Endothelial cell of umbilical vein (primary cell): ENCODE data around the gene EEF1G. TPM values are rescaled to one million over a fixed set of nuclear protein-coding genes. Genes with fewer than 3 reads are reported as not detected.

ENCODE experiments used
- BruUV-seq: library from RNA; stranded (reverse); fragments of 400-500 nt; replicated peaks from 2 replicates; lab custom pipeline; 2021; lab: Mats Ljungman, UMichigan
- CTCF ChIA-PET: fragments of 300-600, 350-600 bp; sonication (Branson Sonifier 250); formaldehyde crosslinking; loops from one replicate; lab custom pipeline; 2021; ENCODE audit warnings: antibody characterized with exemption, inconsistent platforms; lab: Charles Lee
- POLR2A ChIA-PET: fragments of 300-600, 350-600 bp; sonication (Branson Sonifier 250); formaldehyde crosslinking; loops from one replicate; lab custom pipeline; 2021; ENCODE audit warnings: antibody characterized with exemption, inconsistent platforms; lab: Charles Lee
- DNase-seq: peaks from one replicate; pipeline ENCODE4 v3.0.0-alpha.2; 2011; ENCODE audit warnings: low read depth, low spot score
- FAIRE-seq: peaks from 2 replicates; lab custom pipeline; 2011; peaks lifted over from hg19 to GRCh38; lab: Jason Lieb, UNC
- H2AFZ ChIP-seq: 2 replicates; pipeline ENCODE4 v1.6.0; 2012; ENCODE audit warnings: low read depth, low read length, control low read depth, inconsistent platforms
- H3K27ac ChIP-seq: 2 replicates; pipeline ENCODE4 v1.5.1; 2011; ENCODE audit warnings: low read depth, mild to moderate bottlenecking, control low read depth, low read length, moderate library complexity; ENCODE audit not compliant: insufficient read depth
- H3K27me3 ChIP-seq, 2 experiments: 2 replicates each; pipeline versions ENCODE4 v1.6.0 to v1.6.1; 2011; ENCODE audit warnings: low read length in 2 of 2, mixed read lengths in 1 of 2; ENCODE audit not compliant: control insufficient read depth in 2 of 2, insufficient read depth in 2 of 2
- H3K36me3 ChIP-seq, 2 experiments: 2 replicates in 1 of 2; 3 replicates in 1 of 2; pipeline ENCODE4 v1.5.1; 2011; ENCODE audit warnings: low read length in 2 of 2, mild to moderate bottlenecking in 1 of 2, moderate library complexity in 1 of 2; ENCODE audit not compliant: control insufficient read depth in 2 of 2, insufficient read depth in 2 of 2; ENCODE audit errors: extremely low read depth in 1 of 2
- H3K4me1 ChIP-seq: 3 replicates; pipeline ENCODE4 v1.5.1; 2011; ENCODE audit warnings: mild to moderate bottlenecking, low read length; ENCODE audit not compliant: control insufficient read depth, insufficient read depth; ENCODE audit errors: extremely low read depth
- H3K4me2 ChIP-seq: 2 replicates; pipeline ENCODE4 v1.6.1; 2011; ENCODE audit warnings: low read length, control low read depth, mixed read lengths; ENCODE audit not compliant: insufficient read depth
- H3K4me3 ChIP-seq, 3 experiments: fragments of 200-600 bp in 1 of 3; sonication (generic), shearing (Covaris generic) in 1 of 3; replicated peaks in 1 of 3; 2 replicates each; pipeline ENCODE4 v1.5.1; 2011 to 2016; ENCODE audit warnings: control low read depth in 3 of 3, low read length in 3 of 3, mild to moderate bottlenecking in 2 of 3, inconsistent platforms in 1 of 3, low read depth in 1 of 3, moderate library complexity in 1 of 3; ENCODE audit not compliant: insufficient read depth in 1 of 3
- H3K79me2 ChIP-seq: 2 replicates; pipeline ENCODE4 v1.6.0; 2012; ENCODE audit warnings: low read length, inconsistent platforms; ENCODE audit not compliant: control insufficient read depth, insufficient read depth
- H3K9ac ChIP-seq: replicated peaks from 2 replicates; pipeline ENCODE3; 2011; ENCODE audit warnings: low read length, control low read depth; ENCODE audit not compliant: insufficient read depth; ENCODE audit errors: extremely low read depth
- H3K9me1 ChIP-seq: replicated peaks from 3 replicates; pipeline ENCODE4 v1.6.0; 2011; ENCODE audit warnings: mild to moderate bottlenecking, low read length; ENCODE audit not compliant: control insufficient read depth, insufficient read depth; ENCODE audit errors: extremely low read depth
- H3K9me3 ChIP-seq: replicated peaks from 2 replicates; pipeline ENCODE4 v1.5.1; 2012; ENCODE audit warnings: low read length, inconsistent platforms; ENCODE audit not compliant: control insufficient read depth, insufficient read depth
- H4K20me1 ChIP-seq: replicated peaks from 2 replicates; pipeline ENCODE3; 2011; ENCODE audit warnings: mild to moderate bottlenecking, low read length; ENCODE audit not compliant: control insufficient read depth, insufficient read depth; ENCODE audit errors: extremely low read depth
- EZH2 ChIP-seq: IDR thresholded peaks from 2 replicates; pipeline ENCODE4 v1.6.1; 2012; ENCODE audit warnings: borderline replicate concordance, low read depth, mild to moderate bottlenecking, moderate library complexity, low read length, inconsistent platforms; ENCODE audit not compliant: severe bottlenecking
- FOS ChIP-seq: IDR thresholded peaks from 2 replicates; pipeline ENCODE4 v1.6.1; 2011; ENCODE audit warnings: mild to moderate bottlenecking, low read length, moderate library complexity, borderline replicate concordance; ENCODE audit not compliant: insufficient read depth
- GATA2 ChIP-seq: IDR thresholded peaks from 2 replicates; pipeline ENCODE4 v1.7.0; 2011; ENCODE audit warnings: low read depth, mild to moderate bottlenecking, moderate library complexity, mixed read lengths, low read length; ENCODE audit not compliant: insufficient read length, insufficient read depth
- JUN ChIP-seq: IDR thresholded peaks from 2 replicates; pipeline ENCODE4 v1.6.1; 2011; ENCODE audit warnings: borderline replicate concordance, low read depth; ENCODE audit not compliant: insufficient read length, insufficient read depth
- MYC ChIP-seq: IDR thresholded peaks from one replicate; pipeline ENCODE4 v1.6.1; 2011; ENCODE audit warnings: mild to moderate bottlenecking, low read depth, low read length
- POLR2A ChIP-seq: IDR thresholded peaks from 2 replicates; pipeline ENCODE4 v1.6.1; 2012; ENCODE audit warnings: low read depth, mild to moderate bottlenecking, control low read depth, low read length
- POLR2AphosphoS5 ChIP-seq: IDR thresholded peaks from 2 replicates; pipeline ENCODE4 v1.6.1; 2012; ENCODE audit warnings: low read depth, mild to moderate bottlenecking, control low read depth, low read length, moderate library complexity; ENCODE audit not compliant: insufficient read depth
- dilution Hi-C: fragments of 300-500 bp; cut with MboI; formaldehyde crosslinking; loops from one replicate; pipeline ENCODE4 v1.15.0; 2019; ENCODE audit warnings: low sequenced_read_pairs; ENCODE audit not compliant: extremely low pct_ligation_motif_present
- intact Hi-C: fragments of 100-400 bp; cut with micrococcal nuclease; formaldehyde crosslinking; loops from one replicate; pipeline ENCODE4 v1.10.0; 2022
- polyA plus RNA-seq, 4 experiments: library from polyadenylated mRNA; depleted of rRNA in 3 of 4; stranded (reverse) in 3 of 4; unstranded in 1 of 4; fragments of >200 nt; gene quantifications; 2 replicates each; pipeline versions ENCODE4 v1.2.1 to v1.2.3, GENCODE V29; 2011 to 2012; ENCODE audit warnings: missing spikeins in 1 of 4
- total RNA-seq: library from RNA; stranded (reverse); gene quantifications from 2 replicates; pipeline ENCODE4 v1.2.3, GENCODE V29; 2021
- TF ChIP-seq, protein P1 (sequence below), 2 donors: IDR thresholded peaks; 1 replicate in 1 of 2; 2 replicates in 1 of 2; pipeline ENCODE4 v1.5.1; 2011; ENCODE audit warnings: low read length in 2 of 2, mild to moderate bottlenecking in 2 of 2, moderate library complexity in 2 of 2, control low read depth in 1 of 2, inconsistent platforms in 1 of 2, low read depth in 1 of 2; ENCODE audit not compliant: insufficient read depth in 1 of 2; ENCODE audit errors: extremely low read depth in 1 of 2
- TF ChIP-seq, protein P2 (sequence below): IDR thresholded peaks from 2 replicates; pipeline ENCODE4 v1.6.1; 2011; ENCODE audit not compliant: insufficient read depth, insufficient read length

Gene EEF1G
- total and polyA plus RNA-seq, 2 donors (not counting 3 experiments of a cell fraction or from before 2014, with no cell fraction given) = 1,341 to 2,133 TPM

DNA sequence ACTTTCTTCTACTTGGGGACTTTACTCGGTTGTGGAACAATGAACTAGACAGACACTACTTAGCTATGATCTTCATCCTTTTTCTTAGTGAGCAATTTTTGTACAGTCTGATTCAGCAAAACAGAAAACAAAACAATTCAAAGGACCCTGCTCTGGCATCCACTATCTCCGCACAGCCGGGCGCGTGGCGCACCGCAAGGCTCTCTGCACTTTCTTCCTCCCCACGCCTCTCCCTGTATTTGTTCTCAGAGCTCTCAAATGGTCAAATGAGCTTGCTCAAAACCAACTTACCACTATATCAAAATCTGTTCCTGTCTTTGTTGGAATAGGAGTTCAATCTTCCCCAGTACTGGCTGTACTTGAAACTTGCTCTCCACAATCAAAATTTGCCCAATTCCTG is 7.4 kb downstream of the EEF1G start:
- Histone ChIP-seq H3K27me3 (no peaks in the 10 kb centered on the region), H4K20me1 (peaks cover 8% of the 10 kb centered on the region), H3K9me3 (no peaks in the 10 kb centered on the region), H3K4me3 (no peak overlapping the region), H3K4me2 (no peak overlapping the region), H3K36me3 (peaks cover 35 to 42% of the 10 kb centered on the region in 2 experiments), H3K27ac (no peak overlapping the region), H3K4me1 (peaks cover 7% of the 10 kb centered on the region), H3K9ac (no peak overlapping the region), H3K9me1 (no peaks in the 10 kb centered on the region), H3K79me2 (peaks cover 71% of the 10 kb centered on the region), H2AFZ (no peak overlapping the region)
- intact Hi-C loops = no loop called here
- dilution Hi-C loops = no loop called here
- FAIRE-seq (peak; percentile 69), DNase-seq (no peak)
- TF ChIP-seq FOS (no peak), POLR2A (no peak), JUN (no peak), POLR2AphosphoS5 (no peak), EZH2 (no peak), GATA2 (no peak), MYC (no peak)
- TF ChIP-seq, protein P1, sequence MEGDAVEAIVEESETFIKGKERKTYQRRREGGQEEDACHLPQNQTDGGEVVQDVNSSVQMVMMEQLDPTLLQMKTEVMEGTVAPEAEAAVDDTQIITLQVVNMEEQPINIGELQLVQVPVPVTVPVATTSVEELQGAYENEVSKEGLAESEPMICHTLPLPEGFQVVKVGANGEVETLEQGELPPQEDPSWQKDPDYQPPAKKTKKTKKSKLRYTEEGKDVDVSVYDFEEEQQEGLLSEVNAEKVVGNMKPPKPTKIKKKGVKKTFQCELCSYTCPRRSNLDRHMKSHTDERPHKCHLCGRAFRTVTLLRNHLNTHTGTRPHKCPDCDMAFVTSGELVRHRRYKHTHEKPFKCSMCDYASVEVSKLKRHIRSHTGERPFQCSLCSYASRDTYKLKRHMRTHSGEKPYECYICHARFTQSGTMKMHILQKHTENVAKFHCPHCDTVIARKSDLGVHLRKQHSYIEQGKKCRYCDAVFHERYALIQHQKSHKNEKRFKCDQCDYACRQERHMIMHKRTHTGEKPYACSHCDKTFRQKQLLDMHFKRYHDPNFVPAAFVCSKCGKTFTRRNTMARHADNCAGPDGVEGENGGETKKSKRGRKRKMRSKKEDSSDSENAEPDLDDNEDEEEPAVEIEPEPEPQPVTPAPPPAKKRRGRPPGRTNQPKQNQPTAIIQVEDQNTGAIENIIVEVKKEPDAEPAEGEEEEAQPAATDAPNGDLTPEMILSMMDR (IDR thresholded peaks at IDR 0.05; ENCODE audit: extremely low read depth in 1 of 2, insufficient read depth in 1 of 2, low read depth in 1 of 2, low read length in 2 of 2) = no peak
- TF ChIP-seq, protein P2, sequence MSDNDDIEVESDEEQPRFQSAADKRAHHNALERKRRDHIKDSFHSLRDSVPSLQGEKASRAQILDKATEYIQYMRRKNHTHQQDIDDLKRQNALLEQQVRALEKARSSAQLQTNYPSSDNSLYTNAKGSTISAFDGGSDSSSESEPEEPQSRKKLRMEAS = no peak
- CTCF ChIA-PET = interaction anchor here (0.7 to 15.7 kb wide), 4 partner anchors 22 to 171 kb away, joined by 3 to 376 read pairs (median 18); partner anchors contain the start of gene AHNAK
- POLR2A ChIA-PET = interaction anchor here (1.6 kb wide), 1 partner anchor 8 kb away, joined by 5 read pairs; the partner anchor contains the start of gene EEF1G
- BruUV-seq = no TSS peak
